Dedifferentiated amniotic fluid mesenchymal stem cell (primary cell): Measurements from ENCODE around the gene NGF.
"Not testable (repeated sequence)": the region's sequence is repeated elsewhere in the genome, so short reads cannot be mapped to it uniquely, and the experiment has no call there.

Experiments
- DNase-seq: peaks from one replicate; pipeline ENCODE4 v3.0.0-alpha.2; 2016; ENCODE audit errors: extremely low spot score

The NGF gene

DNA sequence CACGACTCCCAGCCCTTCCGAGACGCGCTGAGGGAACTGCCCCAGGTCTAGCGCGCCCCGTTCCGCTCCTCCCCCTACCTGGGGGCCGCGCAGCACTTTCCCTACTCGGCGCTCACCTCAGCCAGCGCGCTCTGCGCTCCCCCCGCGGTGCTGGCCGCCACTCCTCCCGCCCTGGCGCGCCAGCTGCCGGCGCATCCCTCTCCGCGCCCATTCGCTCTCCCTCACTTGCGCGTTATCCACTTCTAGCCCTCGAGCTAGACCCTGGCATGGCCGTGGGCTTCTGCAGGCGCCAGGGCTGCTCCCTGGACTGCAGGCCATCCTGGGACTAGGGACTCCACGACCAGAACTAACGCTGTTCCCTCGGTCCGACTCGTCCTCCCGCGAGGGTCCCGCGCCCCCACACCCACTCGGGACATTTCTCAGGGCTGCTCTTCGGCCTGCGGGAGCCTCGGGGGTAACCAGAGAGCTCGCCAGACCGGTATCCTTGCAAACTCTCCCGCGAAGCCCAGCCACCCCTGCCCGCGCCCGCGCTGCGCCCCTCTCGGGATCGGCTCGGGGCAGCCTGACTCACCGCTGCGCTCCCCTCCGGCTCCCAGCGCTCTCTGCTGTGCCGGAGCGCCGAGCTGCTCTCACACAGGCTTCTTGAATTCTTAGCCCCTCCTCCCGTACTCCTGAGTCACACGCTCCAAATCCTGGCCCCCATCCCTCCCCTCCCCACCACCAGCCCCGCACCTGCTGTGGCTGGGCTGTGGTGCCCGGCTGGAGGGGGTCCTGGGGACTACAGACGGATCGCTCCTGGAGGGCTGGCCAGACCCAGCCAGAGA, at the start of gene NGF:
Gene NGF (minus strand): TSS at position 617 of the 824 bp plus-strand sequence. CDS start 51,454 bp downstream, outside the sequence.
- DNase-seq, result peak; percentile 56

DNA sequence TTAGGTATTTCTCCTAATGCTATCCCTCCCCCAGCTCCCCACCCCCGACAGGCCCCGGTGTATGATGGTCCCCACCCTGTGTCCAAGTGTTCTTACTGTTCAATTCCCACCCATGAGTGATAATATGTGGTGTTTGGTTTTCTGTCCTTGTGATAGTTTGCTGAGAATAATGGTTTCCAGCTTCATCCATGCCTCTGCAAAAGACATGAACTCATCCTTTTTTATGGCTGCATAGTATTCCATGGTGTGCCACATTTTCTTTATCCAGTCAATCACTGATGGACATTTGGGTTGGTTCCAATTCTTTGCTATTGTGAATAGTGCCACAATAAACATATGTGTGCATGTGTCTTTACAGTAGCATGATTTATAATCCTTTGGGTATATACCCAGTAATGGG, 45.4 kb upstream of the NGF start:
- DNase-seq, result not testable (repeated sequence)

DNA sequence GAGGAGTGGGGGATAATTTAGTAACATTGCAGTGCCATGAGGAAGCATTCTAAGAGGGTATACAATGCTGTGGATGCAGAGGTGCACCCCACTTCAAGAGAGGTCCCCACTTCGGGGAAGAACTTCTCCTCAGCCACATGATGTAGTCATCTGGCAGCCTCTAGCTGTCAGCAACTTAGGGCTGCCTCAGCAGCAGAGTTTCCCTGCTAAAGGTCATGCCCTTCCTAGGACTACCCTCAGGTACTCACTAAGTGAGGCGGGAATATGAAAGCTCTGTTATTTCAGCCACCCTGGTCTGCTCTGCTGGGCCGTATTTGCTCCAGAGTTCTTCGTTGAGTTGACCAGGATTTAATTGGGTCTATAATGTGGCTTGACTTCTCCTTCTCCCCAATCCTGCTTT, 41.9 kb upstream of the NGF start:
- DNase-seq, result no peak

DNA sequence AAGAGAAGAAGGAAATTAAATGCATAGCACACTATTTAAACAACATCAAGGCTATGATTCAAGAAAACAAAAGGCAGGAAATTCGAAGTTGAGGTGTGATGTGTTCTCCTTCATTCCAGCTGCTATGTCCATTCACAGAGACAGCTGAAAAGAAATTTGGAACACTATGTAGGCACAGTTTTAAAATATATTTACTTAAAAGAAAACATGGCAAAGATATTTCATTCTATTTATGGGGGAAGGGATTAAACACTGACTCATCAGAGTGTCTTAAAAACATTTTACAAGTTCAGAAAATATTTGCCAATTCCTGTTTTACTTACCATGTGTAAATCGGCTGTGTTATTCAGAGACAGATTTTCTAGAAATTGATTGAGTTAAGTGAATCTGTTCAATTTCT, 39.4 kb upstream of the NGF start:
- DNase-seq, result peak; percentile 34

DNA sequence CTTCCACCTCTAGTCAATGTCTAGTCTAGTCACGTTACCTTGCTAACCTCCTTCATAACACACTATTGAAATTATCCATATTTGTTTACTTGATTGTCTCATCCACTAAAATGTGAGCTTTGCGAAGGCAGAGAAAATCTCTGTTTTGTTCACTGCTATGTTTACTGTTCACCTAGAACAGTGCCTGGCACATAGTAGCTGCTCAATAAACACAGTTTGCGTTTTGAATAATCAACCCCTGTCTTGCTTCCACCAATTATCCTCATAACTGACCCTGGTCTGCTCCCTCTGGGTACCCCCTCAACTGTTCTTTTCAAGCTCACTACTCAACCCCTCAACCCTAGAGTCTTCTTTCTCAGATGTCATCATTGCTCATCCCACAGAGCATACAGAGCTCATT, 36.5 kb upstream of the NGF start:
- DNase-seq, result no peak

DNA sequence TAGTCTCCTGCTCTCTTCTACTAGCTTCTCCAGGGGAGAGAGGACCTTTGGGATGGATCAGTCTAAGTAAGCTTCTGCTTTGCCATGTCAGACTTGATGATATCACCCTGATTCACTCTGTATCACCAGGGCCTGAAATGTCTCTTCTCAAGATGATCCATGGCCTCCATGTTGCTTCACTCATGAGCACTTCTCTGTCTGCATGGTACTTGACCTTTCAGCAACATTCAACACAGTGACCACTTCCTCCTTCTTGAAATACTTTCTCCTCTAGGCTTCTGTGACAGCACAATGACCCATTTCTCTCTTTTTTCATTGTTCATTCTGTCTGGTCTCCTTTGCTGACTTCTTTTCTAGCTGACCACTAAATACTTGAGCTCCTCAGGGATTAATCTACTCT, 35.3 kb upstream of the NGF start:
- no peak for DNase-seq

DNA sequence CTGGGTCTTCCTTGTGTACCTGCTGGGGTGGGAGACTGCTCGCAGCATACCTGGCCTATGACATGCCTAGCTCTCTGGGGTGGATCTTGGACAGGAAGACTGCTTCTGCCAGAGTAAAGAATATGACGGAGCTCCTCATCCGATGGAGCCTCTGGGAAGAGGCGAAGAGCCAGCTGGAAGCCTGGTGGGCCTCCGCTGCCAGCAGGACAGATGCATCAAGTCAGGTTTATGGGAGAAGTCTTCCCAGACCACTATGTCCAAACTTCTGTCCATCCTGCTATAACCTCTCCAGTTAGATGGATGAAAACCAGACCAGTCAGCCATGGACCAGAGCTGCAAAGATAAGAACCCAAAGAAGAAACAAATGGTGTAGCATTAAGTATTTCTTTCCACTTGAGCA, 27.7 kb upstream of the NGF start:
- no peak for DNase-seq

DNA sequence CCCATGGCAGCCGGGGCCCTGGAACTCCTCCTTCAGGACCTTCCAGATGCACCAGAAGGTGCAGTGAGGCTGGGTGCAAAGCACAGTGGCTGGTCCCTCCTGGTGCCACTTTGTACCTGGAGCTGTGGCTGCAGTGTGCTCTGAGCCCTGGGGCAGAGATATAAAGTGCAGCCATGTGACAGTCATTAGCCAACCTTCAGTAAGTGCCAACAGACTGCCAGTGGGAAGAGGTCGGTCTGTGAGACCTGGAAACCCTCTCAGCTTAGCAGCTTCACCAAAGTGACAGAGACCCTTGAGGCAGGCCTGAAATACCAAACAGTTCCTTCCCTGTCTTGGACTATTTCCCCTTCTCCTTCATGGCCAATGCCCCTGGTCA, 26.7 kb upstream of the NGF start:
- DNase-seq, result no peak

DNA sequence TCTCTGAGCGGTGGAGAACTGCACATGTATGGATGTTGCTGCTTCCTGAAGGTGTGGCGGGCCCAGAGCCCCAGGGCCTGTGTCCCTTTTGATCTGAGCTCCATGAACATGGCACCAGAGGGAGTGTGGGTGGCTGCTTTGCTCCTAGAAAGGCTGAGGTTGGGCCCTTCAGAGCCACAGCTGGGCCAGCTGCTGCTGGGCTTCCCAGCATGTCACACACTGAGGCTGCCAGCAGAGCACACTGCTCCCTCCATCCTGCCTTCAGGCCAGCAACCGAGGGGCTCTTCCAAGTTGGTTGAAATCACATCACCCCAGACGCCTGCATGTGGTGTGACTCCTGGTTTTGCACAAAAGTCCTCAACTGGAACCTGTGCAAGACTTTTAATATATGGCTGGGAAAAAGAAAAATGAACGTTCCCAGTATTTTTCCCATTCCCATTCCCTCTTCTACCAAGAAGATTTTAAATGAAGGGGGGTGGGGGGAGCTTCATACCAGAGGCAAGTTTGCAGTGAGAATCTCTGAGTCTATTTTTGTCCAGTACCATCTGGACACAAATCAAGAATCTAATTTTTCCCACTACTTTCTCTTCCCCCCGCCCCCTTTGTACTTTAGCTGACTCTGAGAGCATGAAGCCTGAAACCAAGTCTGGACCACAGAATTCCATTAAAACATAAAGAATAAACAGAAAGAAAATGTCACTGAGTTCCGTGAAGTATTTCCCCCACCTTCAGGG, 26.2 kb upstream of the NGF start:
- peak; percentile 66 for DNase-seq

DNA sequence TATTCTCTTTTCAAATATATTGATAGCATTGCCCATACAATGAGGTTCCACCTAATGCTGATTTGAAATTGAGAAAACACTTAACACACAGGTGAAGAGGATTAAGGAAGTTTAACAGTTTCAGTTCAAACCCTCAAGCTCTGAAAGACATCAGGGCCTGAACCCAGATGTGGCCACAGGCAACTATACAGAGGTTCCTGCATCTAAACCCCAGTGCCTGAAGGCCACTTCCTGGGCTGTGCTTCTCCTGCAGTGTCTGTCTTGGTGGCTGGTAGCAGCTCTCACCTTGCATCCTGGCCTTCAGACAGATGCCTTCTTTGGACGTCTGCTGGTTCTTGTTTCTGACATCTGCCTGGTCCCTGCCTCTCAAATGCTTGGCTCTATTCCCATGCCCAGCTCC, 25.1 kb upstream of the NGF start:
- no peak for DNase-seq

DNA sequence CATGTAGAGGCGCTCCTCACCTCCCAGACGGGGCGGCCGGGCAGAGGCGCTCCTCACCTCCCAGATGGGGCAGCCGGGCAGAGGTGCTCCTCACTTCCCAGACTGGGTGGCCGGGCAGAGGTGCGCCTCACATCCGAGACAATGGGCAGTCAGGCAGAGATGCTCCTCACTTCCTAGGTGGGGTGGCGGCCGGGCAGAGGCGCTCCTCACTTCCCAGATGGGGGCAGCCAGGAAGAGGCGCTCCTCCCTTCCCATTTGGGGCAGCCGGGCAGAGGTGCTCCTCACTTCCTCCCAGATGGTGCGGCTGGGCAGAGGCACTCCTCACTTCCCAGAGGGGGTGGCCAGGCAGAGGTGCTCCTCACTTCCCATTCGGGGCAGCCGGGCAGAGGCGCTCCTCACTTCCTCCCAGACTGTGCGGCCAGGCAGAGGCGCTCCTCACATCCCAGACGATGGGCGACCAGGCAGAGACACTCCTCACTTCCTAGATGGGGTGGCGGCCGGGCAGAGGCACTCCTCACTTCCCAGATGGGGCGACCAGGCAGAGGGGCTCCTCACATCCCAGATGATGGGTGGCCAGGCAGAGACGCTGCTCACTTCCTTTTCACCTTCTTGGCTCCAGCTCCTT, 22.6 kb upstream of the NGF start:
- DNase-seq, result not testable (repeated sequence)

DNA sequence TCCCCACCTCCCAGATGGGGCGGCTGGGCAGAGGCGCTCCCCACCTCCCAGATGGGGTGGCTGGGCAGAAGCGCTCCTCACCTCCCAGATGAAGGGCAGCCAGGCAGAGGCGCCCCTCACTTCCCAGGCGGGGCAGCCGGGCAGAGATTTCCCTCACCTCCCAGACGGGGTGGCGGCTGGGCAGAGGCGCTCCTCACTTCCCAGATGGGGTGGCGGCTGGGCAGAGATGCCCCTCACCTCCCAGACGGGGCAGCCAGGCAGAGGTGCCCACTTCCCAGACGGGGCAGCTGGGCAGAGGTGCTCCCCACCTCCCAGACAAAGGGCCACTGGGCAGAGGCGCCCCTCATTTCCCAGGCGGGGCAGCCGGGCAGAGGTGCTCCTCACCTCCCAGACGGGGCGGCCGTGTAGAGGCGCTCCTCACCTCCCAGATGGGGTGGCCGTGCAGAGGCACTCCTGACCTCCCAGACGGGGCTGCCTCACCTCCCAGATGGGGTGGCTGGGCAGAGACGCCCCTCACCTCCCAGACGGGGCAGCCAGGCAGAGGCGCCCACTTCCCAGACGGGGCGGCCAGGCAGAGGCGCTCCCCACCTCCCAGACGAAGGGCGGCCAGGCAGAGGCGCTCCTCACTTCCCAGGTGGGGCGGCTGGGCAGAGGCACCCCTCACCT, 21.9 kb upstream of the NGF start:
- not testable (repeated sequence) for DNase-seq

DNA sequence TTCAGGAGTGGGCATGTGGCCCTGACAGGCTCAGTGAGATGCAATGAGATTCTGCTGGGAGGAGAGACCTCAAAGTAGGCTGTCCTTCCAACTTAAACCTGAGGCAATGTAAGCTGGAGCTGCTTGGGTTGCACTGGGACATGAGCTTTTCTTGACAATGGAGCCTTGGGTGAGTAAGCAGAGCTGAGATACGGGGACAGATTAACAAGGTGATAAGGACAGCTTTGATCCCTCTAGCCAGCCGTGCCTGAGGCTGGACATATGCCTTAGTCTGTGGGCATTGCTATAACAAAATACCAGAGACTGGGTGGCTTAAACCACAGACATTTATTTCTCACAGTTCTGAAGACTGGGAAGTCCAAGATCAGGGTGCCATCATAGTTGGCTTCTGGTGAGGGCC, 18.3 kb upstream of the NGF start:
- DNase-seq, result no peak

DNA sequence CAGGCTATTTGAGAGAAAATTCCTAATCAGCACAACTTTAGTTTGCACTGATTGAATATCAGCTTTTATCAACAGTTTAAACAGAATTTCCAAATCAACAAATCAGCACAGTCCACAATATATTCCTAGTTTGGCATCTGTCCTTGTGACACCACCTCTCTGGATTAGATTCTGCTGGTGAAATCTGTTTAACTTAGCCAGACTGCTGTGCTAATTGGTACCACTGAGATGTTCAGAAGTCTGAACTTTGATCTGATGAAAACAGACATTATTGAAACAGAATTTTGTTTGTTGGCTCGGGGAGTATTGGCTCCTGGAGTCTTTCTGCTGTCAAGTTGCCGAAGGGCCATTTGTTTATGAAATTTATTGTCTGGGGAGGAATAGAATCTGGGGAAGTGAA, 17.0 kb upstream of the NGF start:
- DNase-seq, result no peak

DNA sequence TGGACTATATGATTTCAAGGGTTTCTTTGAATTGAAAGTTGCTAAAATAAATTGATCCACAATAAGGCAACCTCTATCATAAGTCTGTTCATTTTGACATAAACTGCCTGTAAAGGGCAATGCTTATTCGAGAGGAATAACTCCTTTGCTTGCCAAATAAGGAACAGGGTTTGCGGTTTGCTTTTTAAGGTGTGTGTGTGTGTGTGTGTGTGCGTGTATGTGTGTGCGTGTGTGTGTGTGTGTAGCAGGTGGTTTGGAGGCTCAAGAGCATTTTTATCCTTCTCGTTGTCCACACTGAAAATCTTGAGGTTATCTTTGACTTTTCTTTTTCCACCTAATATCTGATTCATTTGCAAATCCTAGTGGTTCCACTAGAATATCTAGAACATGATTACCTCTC, 13.1 kb upstream of the NGF start:
- DNase-seq, result no peak

DNA sequence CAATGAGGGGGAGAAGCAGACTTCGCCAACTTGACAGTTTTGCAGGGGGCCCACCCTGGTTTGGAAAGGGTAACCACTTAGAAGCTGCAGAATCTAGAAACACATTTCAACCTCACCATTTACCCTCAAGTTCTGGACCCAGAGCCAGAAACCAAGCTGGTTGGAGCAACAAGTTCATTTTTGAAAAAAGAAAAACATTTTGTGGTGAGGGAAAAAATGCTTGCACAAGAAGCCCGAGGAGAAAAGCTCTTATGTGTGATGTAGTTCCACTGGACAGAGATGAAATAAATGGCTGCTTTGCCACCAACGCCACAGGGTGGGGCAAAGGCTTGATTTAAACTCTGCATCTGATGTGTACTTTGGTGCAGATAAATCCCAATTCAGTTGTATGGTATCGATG, 10.6 kb upstream of the NGF start:
- DNase-seq, result no peak

DNA sequence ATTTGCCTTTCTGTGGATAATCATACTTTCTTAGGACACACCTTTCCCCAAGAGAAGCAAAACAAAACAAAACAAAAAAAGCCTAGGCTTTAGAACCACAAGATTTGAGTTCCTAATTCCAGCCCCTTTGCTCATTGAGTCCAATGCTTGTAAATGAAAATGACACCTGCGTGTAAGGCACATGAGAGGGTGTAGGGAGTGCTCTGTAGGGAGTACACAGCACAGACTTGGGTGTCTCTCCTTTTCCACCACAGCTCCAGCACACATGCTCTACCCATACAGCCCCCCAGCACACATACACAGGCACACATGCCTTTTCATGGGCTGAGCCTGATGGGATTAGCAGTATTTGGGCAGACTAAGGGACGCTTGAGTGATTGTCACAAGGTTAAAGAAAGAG, 9.2 kb upstream of the NGF start:
- DNase-seq, result no peak

DNA sequence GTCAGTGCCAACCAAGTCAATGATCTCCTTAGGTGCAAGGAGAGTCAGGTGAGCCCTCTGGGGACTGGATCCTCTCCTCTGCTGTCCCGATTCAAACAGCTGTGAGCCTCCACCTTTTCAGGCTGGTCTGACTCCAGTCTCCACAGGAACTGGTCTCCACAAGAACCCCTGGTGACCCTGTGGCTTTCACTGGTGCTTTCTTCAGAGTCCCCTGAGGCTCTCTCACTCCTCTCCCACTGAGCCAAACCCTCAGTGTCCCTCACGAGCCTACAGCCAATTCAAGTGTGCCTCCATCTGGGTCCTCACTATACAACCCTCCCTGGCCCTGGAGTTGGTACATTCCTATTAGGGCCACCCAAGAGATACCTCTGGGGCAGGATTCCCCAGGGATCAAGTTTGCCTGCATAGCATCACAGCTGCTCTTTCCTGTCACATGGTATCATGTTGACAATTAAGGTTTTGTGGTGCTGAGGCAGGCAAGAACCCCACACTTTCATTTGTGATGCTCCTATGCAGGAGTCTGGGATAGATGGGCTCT, 5.2 kb upstream of the NGF start:
- DNase-seq, result no peak

DNA sequence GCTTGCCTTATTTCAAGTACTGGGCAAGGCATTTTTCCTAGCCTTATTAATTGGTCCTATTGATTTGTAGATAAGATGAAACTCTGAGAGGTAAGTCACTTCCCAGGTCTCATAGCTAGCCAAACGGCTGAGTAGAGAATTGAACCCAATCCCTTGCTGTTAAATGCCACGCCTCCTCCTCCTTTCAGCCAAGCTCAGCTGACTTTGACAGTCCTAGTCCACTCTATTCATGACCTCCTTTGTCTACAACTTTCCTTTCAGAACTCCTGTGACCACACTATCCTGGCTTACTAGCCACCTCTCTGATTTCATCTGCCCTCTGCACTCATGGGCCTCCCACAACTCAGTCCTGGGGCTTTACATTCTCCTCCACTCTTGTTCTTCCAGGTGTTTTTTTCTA, 3.9 kb upstream of the NGF start:
- no peak for DNase-seq

DNA sequence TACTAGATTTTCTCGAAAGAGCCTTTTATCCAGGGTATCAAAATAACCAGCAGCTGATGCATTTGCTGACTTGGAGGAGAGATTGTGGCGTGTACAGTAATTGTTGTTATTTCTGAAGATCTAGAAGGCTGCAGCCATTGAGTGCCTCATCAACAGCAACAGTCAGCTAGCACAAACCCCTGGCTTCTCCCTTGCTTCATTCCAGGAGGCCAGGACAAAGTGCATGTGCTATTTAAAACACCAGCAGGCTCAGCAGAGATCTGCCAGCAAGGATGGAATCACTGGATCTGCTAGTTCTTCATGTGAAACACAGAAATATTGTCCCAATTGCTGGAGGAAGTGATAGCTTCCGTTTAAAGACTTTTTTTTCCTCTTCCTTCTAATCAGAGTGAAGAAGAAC, 2.8 kb upstream of the NGF start:
- DNase-seq, result no peak

DNA sequence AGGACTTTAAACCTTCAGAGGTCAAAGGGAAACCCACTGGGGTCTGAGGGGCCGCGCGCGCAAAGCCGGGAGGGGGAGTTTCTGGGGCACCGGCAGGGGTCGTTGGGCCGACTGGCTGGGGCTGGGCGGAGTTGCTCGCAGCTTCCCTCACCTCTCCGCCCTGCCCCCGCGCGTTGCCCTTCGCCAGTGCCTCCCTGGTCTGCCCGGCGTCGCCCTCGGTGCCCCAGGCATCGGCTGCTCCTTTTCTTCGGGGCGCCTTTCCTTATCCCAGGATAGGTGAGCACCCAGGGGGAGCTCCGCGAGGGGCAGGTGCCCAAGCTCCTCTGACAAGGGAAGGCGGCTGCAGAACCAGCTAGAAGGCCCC, 390 bp upstream of the NGF start:
- DNase-seq, result no peak

DNA sequence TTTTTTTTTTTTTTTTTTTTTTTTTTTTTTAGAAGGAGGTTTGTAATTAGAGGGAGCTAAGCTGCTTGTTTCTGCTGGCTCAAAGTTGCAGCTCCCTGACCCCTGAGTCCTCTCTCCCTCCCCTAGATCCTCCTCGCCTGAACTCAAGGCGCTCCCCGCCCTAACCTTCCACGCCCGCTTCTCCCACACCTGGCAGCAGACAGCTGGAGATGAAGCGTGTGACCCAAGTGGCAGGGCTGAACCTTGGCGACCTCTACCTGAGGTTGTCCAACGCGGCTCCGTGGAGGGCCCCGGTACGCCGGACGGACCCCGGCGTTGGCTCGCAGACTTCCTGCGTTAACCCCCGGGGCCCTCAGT, 795 bp downstream of the NGF start:
- no peak for DNase-seq
